Measurements from ENCODE around the gene CPXCR1.
"Not testable (repeated sequence)": the region's sequence is repeated elsewhere in the genome, so short reads cannot be mapped to it uniquely, and the experiment has no call there.

CPXCR1 gene

GRCh38 chrX:88746925-88747324 is at the start of gene CPXCR1:
Gene CPXCR1 (plus strand): TSS chrX:88747225. CDS start chrX:88753415, 6,190 bp downstream.
- DNase-seq: no peak

- DNase-seq: no peak
Measured at GRCh38 chrX:88735835-88736234, 11.2 kb upstream of the CPXCR1 start.

- not testable (repeated sequence) for DNase-seq
Measured at GRCh38 chrX:88746215-88746614, 810 bp upstream of the CPXCR1 start.

GRCh38 chrX:88752339-88752738 is 5.3 kb downstream of the CPXCR1 start:
- not testable (repeated sequence) for DNase-seq

- DNase-seq: no peak
Measured at GRCh38 chrX:88789825-88790224, 42.8 kb downstream of the CPXCR1 start.
